Activated naive CD4-positive, alpha-beta T cell treated with anti-CD3 and anti-CD28 coated beads for 36 hours (primary cell): ENCODE results near the gene HTR3D. TPM values are rescaled to one million over a fixed set of nuclear protein-coding genes. Genes with fewer than 3 reads are reported as not detected.
"Not testable (repeated sequence)": the region's sequence is repeated elsewhere in the genome, so short reads cannot be mapped to it uniquely, and the experiment has no call there.

Source experiments
- CTCF ChIA-PET: fragments of 350-600 bp; sonication (Branson Sonifier 250); formaldehyde crosslinking; loops from one replicate; lab custom pipeline; 2021; ENCODE audit warnings: antibody characterized with exemption; lab: Charles Lee
- DNase-seq: peaks from one replicate; pipeline ENCODE4 v3.0.0-alpha.2; 2020
- H3K27ac Mint-ChIP-seq: one replicate; pipeline ENCODE4 v1.8.0; 2021; ENCODE audit warnings: mild to moderate bottlenecking, mixed read lengths
- H3K27me3 Mint-ChIP-seq: one replicate; pipeline ENCODE4 v1.8.0; 2021; ENCODE audit warnings: low read depth, mixed read lengths
- H3K36me3 Mint-ChIP-seq: one replicate; pipeline ENCODE4 v1.8.0; 2021; ENCODE audit warnings: low read depth, mixed read lengths
- H3K4me1 Mint-ChIP-seq: one replicate; pipeline ENCODE4 v1.8.0; 2021; ENCODE audit warnings: low read depth, mixed read lengths
- H3K4me3 Mint-ChIP-seq: one replicate; pipeline ENCODE4 v1.8.0; 2021; ENCODE audit warnings: mild to moderate bottlenecking, moderate library complexity, mixed read lengths
- H3K9me3 Mint-ChIP-seq: one replicate; pipeline ENCODE4 v1.8.0; 2021; ENCODE audit warnings: mixed read lengths
- intact Hi-C: fragments of 100-400 bp; cut with micrococcal nuclease; formaldehyde crosslinking; loops from one replicate; pipeline ENCODE4 v1.15.1; 2023
- total RNA-seq, 2 experiments: library from RNA; stranded (reverse); gene quantifications; one replicate each; pipeline ENCODE4 v1.2.3, GENCODE V29; 2021

Gene HTR3D
- total RNA-seq, 2 experiments from 2014 or later = not detected

DNA sequence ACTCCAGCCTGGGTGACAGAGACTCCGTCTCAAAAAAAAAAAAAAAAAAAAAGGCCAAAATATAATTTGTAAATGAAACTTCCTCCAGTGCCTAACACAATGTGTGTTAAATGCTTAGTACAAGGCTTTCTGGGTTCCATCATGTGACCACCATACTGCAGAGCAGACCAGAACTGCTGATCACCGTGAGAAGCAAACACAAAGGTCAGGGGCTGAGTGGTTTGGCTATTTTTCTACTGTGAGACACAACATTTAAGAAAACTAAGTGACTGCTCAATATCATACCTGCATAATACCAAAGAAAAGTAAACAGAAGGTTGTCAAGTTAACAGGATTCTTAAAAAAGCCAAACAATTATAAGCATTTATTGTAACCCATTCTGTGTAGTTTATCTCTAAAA lies 27.1 kb upstream of the HTR3D start:
- no peaks in the 10 kb centered on the region for H3K27me3 Mint-ChIP-seq
- no peak overlapping the region for H3K27ac Mint-ChIP-seq
- peaks cover 10% of the 10 kb centered on the region for H3K4me1 Mint-ChIP-seq
- H3K9me3 Mint-ChIP-seq = no peaks in the 10 kb centered on the region
- no peak overlapping the region for H3K4me3 Mint-ChIP-seq
- peaks cover 2% of the 10 kb centered on the region for H3K36me3 Mint-ChIP-seq
- CTCF ChIA-PET = interaction anchor here (1.9 kb wide), 1 partner anchor 14 kb away, joined by 6 read pairs; the partner anchor contains the start of gene ABCC5
- intact Hi-C loops = no loop called here
- no peak for DNase-seq

DNA sequence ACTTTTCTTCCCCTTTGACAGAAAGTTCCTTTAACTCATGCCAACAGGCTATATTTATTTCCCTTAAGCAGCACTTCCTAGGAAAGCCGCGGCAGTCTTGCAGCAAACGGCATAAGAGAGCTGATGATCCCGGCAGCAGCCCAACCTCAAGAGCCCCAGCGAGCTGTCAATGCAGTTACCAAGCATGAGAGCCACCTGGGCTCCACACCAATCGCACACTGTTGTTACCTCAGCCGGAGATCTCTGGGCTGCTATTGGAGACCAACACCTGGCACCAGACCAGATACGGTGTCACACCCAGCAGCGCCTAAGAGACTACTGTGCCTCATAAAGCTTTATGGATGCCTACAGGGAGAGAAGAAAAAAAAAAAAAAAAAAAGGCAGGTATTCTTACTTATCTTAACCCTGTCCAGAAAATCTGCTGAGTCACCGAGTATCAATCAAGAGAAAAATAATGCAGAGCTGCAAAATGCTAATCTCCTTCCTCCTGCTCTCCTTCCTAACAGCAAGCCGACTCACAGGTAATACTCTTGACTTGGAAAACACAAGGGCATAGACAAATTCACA lies 25.5 kb upstream of the HTR3D start:
- CTCF ChIA-PET = interaction anchor here (0.8 to 3.4 kb wide), 2 partner anchors 12 to 110 kb away, joined by 6 to 12 read pairs; partner anchors contain the start of gene ABCC5
- peak; percentile 61 for DNase-seq
- Mint-ChIP-seq H3K4me3 (no peak overlapping the region), H3K27me3 (no peaks in the 10 kb centered on the region), H3K36me3 (peaks cover 3% of the 10 kb centered on the region), H3K4me1 (peaks cover 10% of the 10 kb centered on the region), H3K27ac (no peak overlapping the region), H3K9me3 (no peaks in the 10 kb centered on the region)
- intact Hi-C loops = no loop called here

DNA sequence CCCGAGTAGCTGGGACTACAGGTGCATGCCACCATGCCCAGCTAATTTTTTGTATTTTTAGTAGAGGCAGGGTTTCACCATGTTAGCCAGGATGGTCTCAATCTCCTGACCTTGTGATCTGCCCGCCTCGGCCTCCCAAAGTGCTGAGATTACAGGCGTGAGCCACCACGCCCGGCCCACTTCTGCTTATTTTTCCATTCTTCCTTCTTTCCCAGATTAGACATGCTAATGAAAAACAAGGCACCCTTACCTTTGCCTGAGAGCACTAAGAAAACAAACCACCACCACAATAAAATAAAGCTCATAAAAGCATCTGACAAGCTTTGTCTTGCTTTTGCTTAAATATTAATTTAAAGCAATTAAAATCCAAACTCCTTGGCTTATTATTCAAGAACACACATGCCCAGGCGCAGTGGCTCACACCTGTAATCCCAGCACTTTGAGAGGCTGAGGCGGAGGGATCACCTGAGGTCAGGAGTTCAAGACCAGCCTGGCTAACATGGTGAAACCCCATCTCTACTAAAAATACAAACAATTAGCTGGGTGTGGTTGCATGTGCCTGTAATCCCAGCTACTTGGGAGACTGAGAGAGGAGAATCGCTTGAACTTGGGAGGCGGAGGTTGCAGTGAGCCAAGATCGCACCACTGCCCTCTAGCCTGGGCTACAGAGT lies 24.3 kb upstream of the HTR3D start:
- H3K27ac Mint-ChIP-seq, H3K4me3 Mint-ChIP-seq, H3K9me3 Mint-ChIP-seq, H3K27me3 Mint-ChIP-seq, DNase-seq, H3K36me3 Mint-ChIP-seq, intact Hi-C loops: not testable (repeated sequence)
- CTCF ChIA-PET = interaction anchor here (0.8 to 3.4 kb wide), 3 partner anchors 9 to 112 kb away, joined by 4 to 12 read pairs (median 6); partner anchors contain the start of gene ABCC5
- peaks cover 10% of the 10 kb centered on the region for H3K4me1 Mint-ChIP-seq

DNA sequence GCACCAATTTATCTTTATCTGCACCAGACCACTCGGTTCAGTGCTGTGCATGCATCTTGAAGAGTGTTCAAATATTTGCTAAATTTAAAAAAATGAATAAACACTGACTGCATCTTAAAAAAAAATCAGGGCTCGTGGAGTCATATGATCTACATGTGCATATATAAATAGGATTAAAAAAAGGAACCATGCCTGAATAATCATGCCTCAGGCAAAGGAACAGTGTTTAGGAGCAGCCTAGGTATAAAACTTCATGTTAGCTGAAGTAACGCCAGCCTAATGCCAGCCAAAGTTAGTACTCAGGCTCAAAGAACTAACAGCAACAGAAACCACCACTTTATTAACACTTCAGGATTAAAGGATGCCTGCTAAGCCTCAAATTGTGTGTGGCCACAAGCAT lies 23.4 kb upstream of the HTR3D start:
- H3K4me3 Mint-ChIP-seq = no peak overlapping the region
- peaks cover 10% of the 10 kb centered on the region for H3K4me1 Mint-ChIP-seq
- H3K9me3 Mint-ChIP-seq = no peaks in the 10 kb centered on the region
- no peaks in the 10 kb centered on the region for H3K27me3 Mint-ChIP-seq
- CTCF ChIA-PET = interaction anchor here (1.5 to 3.4 kb wide), 2 partner anchors 8 to 10 kb away, joined by 4 to 12 read pairs; partner anchors contain the start of gene ABCC5
- DNase-seq = no peak
- intact Hi-C loops = no loop called here
- H3K36me3 Mint-ChIP-seq = peaks cover 6% of the 10 kb centered on the region
- no peak overlapping the region for H3K27ac Mint-ChIP-seq

DNA sequence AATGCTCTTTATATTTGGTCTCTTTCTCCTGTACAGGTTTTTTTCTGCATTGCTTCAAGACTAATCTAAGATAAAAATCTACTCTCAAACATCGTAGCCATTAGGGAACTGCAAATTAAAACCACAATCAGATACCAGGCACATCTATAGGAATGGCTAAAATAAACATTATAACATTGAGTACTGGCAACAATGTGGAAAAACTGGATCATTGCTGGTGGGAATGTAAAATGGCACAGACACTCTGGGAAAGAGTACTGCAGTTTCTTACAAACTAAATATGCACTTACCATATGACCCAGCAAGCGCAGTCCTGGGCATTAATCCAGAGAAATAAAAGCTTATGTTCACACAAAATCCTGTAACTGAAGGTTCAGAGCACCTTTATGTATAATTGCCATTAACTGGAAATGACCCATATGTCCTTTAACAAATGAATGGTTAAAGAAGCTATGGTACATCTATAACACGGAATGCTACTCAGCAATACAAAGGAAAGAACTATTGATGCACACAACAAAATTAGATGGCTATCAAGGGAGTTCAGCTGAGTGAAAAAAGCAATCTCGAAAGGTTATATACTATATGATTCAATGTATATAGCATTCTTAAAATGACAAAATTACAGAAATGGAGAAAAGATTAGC lies 20.2 kb upstream of the HTR3D start:
- Mint-ChIP-seq H3K9me3 (no peaks in the 10 kb centered on the region), H3K27me3 (no peaks in the 10 kb centered on the region), H3K4me3 (no peak overlapping the region), H3K27ac (no peak overlapping the region), H3K4me1 (peaks cover 10% of the 10 kb centered on the region), H3K36me3 (peaks cover 9% of the 10 kb centered on the region)
- intact Hi-C loops = no loop called here
- DNase-seq = no peak
- CTCF ChIA-PET = interaction anchor here (1.5 kb wide), 1 partner anchor 12 kb away, joined by 3 read pairs; no protein-coding TSS in a partner anchor

DNA sequence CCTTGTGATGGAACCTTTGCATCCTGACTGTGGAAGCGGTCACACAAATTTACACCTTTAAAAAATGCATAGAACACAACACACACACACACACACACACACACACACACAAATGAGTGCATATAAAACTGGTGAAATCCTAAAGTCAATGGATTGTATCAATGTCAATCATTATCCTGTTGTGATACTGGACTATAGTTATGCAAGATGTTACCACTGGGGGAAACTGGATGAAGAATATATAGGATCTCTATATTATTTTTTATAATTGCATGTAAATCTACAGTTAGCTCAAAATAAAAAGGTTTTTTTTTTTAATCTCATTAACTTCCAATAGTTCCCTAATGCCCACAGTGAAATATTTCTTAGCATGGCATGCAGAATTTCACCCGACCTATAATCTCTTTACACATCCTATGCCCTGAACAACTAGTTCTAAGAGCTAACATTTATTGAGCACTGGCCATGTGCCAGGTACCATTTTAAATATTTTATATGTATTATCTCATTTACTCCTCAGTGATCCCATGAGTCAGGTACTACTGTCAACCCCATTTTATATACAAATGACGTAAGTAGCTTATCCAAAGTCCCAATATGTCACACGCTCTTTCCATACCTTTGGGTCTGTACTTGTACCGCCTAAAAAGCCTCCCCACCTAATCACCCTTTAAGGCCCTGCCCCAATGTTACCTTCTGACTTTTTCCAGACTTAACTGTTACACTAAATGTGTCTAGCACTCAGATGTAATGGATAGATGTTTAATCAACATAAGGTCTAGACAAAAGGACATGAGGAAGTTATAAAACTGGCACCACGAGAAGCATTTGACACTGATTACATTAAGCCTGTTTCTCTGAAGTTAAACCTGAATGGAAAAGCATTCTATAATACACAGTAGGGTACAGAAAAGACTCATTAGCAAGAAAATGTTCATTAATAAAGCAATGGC lies 19.3 kb upstream of the HTR3D start:
- intact Hi-C loops = no loop called here
- no peak overlapping the region for H3K4me3 Mint-ChIP-seq
- H3K36me3 Mint-ChIP-seq = peaks cover 9% of the 10 kb centered on the region
- DNase-seq = no peak
- H3K4me1 Mint-ChIP-seq = peaks cover 13% of the 10 kb centered on the region
- H3K27ac Mint-ChIP-seq = no peak overlapping the region
- no peaks in the 10 kb centered on the region for H3K9me3 Mint-ChIP-seq
- H3K27me3 Mint-ChIP-seq = no peaks in the 10 kb centered on the region
- CTCF ChIA-PET = interaction anchor here (0.5 to 1.5 kb wide), 3 partner anchors 11 to 262 kb away, joined by 3 to 4 read pairs (median 3); no protein-coding TSS in a partner anchor

DNA sequence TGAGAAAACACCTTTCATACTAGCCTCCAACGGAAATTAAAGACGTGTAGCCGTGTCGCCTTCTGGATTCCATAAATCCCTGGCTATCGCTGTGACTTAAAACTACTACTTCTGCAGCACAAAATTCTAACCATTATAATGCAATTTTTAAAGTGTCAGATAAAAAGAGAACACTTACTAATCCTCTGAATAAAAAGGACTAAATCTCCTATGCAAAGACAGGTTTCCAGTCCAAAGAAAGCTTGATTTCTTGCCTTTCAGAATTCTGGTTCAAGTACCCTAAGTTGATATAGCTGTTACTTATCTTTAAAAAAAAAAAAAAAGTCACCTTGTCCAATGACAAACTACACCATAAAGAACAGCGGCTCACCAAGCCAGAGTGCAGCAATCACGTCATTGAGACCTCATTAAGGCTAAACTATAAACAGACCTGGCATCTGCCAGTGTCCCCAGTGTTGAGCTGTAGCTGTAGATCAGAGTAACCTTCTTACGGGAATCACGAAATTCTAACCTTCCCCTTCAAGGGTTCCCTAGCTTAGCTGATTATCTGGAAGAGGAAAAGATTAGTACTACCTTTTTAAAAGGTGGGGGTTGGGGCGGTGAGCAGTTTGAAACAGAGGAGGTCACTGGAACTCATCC lies 16.0 kb upstream of the HTR3D start:
- no peak for DNase-seq
- CTCF ChIA-PET = interaction anchor here (0.6 to 3.2 kb wide), 4 partner anchors 14 to 255 kb away, joined by 3 to 27 read pairs (median 3); no protein-coding TSS in a partner anchor
- Mint-ChIP-seq H3K27ac (no peak overlapping the region), H3K36me3 (peaks cover 9% of the 10 kb centered on the region), H3K27me3 (no peaks in the 10 kb centered on the region), H3K4me3 (no peak overlapping the region), H3K4me1 (peaks cover 16% of the 10 kb centered on the region), H3K9me3 (no peaks in the 10 kb centered on the region)
- intact Hi-C loops = loop anchor here (2.0 to 5.0 kb wide), 3 partner anchors 133 to 347 kb away; partner anchors contain the start of genes PARL and PSMD2

DNA sequence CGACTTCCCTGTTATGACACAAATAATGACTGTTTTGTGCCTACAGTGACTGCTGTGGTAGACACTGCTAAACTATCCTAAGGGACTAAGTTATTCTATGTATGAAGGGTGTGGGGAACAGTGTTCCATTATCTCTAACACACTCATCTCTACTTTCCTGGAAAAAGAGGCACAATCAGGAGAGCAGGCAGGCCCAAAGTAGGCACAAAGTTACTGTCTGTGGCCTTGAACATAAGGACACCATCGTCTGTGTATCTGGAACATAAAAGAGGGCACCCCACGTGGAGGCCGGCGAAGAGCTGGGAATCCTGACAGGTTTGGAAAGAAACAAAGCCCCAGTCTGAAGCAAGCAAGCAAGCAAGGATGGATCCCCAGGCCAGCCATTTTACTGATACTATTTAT lies 15.4 kb upstream of the HTR3D start:
- H3K9me3 Mint-ChIP-seq = no peaks in the 10 kb centered on the region
- intact Hi-C loops = loop anchor here (2.0 to 5.0 kb wide), 3 partner anchors 134 to 347 kb away; partner anchors contain the start of genes PARL and PSMD2
- H3K4me3 Mint-ChIP-seq = peak overlapping the region; percentile 33
- peaks cover 6% of the 10 kb centered on the region for H3K36me3 Mint-ChIP-seq
- no peak overlapping the region for H3K27ac Mint-ChIP-seq
- CTCF ChIA-PET = interaction anchor here (0.8 to 3.2 kb wide), 4 partner anchors 9 to 119 kb away, joined by 3 to 27 read pairs (median 4); partner anchors contain the start of gene HTR3C
- H3K27me3 Mint-ChIP-seq = no peaks in the 10 kb centered on the region
- no peak for DNase-seq
- H3K4me1 Mint-ChIP-seq = peaks cover 16% of the 10 kb centered on the region

DNA sequence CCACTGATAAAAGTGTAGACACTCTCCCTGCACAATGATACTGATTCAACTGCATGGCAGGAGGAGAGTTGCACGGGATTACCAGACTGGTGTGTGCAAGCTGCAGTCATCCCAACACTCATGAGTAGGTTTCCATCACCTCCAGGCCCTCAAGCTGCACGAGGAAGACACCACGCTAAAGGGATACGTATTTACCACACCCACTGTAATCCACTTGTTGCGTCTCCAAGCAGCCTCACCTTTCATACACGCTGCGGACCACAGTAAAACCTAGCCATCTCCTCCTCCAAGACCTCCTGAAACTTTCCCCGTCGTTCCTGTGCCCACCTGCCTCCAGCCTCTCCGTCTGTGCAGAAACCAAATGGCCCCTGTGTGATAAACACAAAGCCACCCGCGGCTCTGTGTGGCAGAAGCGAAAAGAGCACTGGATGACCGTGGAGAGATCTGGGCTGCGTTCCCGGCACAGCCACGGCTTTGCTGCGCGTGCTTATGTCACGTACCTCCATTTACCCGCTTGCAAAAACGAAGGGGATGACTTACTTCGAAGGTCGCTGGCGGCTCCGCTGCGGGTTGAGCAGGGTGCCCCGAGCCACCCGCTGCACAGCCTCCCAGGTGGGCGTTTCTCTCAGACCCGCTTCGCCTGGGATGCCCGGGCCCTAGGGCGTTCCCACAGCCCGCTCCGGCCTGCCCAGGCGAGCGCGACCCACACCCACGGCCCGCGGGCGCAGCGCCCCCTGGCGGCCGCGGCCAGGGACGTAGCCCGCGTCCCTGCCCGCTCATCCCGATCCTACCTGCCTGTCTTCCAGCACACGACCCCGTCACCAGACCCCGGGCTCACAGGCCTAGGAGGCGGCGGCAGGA lies 14.5 kb upstream of the HTR3D start:
- peak overlapping the region; percentile 98 for H3K4me3 Mint-ChIP-seq
- H3K9me3 Mint-ChIP-seq = no peaks in the 10 kb centered on the region
- CTCF ChIA-PET = interaction anchor here (0.8 to 3.2 kb wide), 8 partner anchors 10 to 121 kb away, joined by 3 to 27 read pairs (median 4); partner anchors contain the start of gene HTR3C
- H3K27me3 Mint-ChIP-seq = no peaks in the 10 kb centered on the region
- H3K4me1 Mint-ChIP-seq = peaks cover 16% of the 10 kb centered on the region
- DNase-seq = peak; percentile 36
- peak overlapping the region; percentile 77 for H3K27ac Mint-ChIP-seq
- peaks cover 6% of the 10 kb centered on the region for H3K36me3 Mint-ChIP-seq
- intact Hi-C loops = loop anchor here (1.0 to 5.0 kb wide), 9 partner anchors 113 to 548 kb away; partner anchors contain the start of genes AP2M1, EEF1AKMT4, EIF2B5 and PARL

DNA sequence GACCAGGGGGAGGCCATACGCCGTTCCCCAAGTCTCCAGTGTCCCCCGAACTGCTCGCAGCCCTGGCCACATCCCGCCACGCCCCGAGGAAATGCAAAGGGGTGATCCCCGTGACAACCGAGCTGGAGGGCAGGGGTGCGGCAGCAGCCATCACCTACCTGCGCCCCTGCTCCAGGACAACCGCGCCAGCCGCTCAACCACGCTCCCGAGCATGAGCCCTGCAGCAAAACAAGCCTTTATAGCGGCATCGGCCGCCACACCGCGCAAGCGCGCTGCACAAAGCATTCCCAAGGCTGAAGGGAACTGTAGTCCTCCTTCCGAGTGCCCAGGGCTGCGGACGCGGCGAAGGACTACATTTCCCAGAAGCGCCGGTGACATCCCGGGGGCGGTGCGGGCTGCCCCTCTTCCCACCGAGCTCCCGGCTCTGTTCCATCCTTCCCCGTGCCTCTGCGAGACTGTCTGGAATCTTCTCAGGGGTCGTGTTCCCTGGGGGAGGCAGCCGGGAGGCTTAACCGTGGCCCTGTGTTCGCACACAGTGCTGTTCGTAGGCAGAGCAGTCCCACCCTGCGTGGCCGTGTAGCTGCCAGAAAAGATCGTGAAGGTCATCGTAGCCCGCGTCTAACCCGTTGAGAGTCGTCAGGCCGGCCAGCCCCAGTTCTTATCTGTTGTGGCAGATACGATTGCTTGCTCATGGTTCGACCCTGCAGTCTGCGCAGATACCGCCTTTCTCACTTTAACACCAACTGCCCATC lies 13.7 kb upstream of the HTR3D start, which contains the start of gene ABCC5:
Gene ABCC5, minus strand, starts transcription at position 213 of the 752 bp plus-strand sequence. CDS start 3,492 bp downstream, outside the sequence.
- peak within 1 kb of the TSS; percentile 98 for H3K4me3 Mint-ChIP-seq
- H3K9me3 Mint-ChIP-seq = no peaks in the 10 kb centered on the region
- H3K4me1 Mint-ChIP-seq = peaks cover 16% of the 10 kb centered on the region
- H3K27ac Mint-ChIP-seq = peak within 1 kb of the TSS; percentile 77
- H3K27me3 Mint-ChIP-seq = no peaks in the 10 kb centered on the region
- peak; percentile 88 for DNase-seq
- intact Hi-C loops = loop anchor here (1.0 to 5.0 kb wide), 9 partner anchors 114 to 549 kb away; partner anchors contain the start of genes AP2M1, EEF1AKMT4, EIF2B5 and PARL
- peaks cover 5% of the 10 kb centered on the region for H3K36me3 Mint-ChIP-seq
- CTCF ChIA-PET = interaction anchor here (0.5 to 2.0 kb wide), 9 partner anchors 11 to 141 kb away, joined by 3 to 12 read pairs (median 4); no protein-coding TSS in a partner anchor
